ENCODE measurements around the gene ALS2.
"Not testable (repeated sequence)": the region's sequence is repeated elsewhere in the genome, so short reads cannot be mapped to it uniquely, and the experiment has no call there.

The ALS2 gene

GRCh38 chr2:201816657-201817575 is 36.2 kb upstream of the ALS2 start:
- no peak overlapping the region for H3K9ac ChIP-seq (ENCODE audit: insufficient read length, low read depth)
- no peaks in the 10 kb centered on the region for H3K36me3 ChIP-seq (ENCODE audit: insufficient read depth, insufficient read length, low read length)
- peaks cover 17% of the 10 kb centered on the region; the same call in 1 of the 2 replicates for H3K9me3 ChIP-seq (ENCODE audit: insufficient read depth, low read length)
- TF ChIP-seq ZNF274 (IDR thresholded peaks at IDR 0.05; ENCODE audit: low read depth, low read length): no peak
- H3K4me3 ChIP-seq (ENCODE audit: insufficient read length, low read depth): no peak overlapping the region
- H3K4me1 ChIP-seq (ENCODE audit: insufficient read depth, insufficient read length): no peaks in the 10 kb centered on the region
- DNase-seq (ENCODE audit: low read depth, low spot score): no peak
- no peaks in the 10 kb centered on the region for H3K27me3 ChIP-seq (ENCODE audit: insufficient read depth, insufficient read length)

GRCh38 chr2:201813996-201814760 is 33.4 kb upstream of the ALS2 start:
- Histone ChIP-seq H3K36me3 (ENCODE audit: insufficient read depth, insufficient read length, low read length) (no peaks in the 10 kb centered on the region), H3K9me3 (ENCODE audit: insufficient read depth, low read length) (peaks cover 17% of the 10 kb centered on the region; the same call in 1 of the 2 replicates), H3K9ac (ENCODE audit: insufficient read length, low read depth) (no peak overlapping the region), H3K4me1 (ENCODE audit: insufficient read depth, insufficient read length) (no peaks in the 10 kb centered on the region), H3K27me3 (ENCODE audit: insufficient read depth, insufficient read length) (no peaks in the 10 kb centered on the region), H3K4me3 (ENCODE audit: insufficient read length, low read depth) (no peak overlapping the region)
- no peak for TF ChIP-seq SUZ12 (IDR thresholded peaks at IDR 0.05; ENCODE audit: extremely low read depth, insufficient read depth, insufficient read length)
- TF ChIP-seq YY1 (IDR thresholded peaks at IDR 0.05; ENCODE audit: insufficient read depth, insufficient read length): no peak
- TF ChIP-seq ZNF274 (IDR thresholded peaks at IDR 0.05; ENCODE audit: low read depth, low read length): no peak
- no peak for DNase-seq (ENCODE audit: low read depth, low spot score)

DNA sequence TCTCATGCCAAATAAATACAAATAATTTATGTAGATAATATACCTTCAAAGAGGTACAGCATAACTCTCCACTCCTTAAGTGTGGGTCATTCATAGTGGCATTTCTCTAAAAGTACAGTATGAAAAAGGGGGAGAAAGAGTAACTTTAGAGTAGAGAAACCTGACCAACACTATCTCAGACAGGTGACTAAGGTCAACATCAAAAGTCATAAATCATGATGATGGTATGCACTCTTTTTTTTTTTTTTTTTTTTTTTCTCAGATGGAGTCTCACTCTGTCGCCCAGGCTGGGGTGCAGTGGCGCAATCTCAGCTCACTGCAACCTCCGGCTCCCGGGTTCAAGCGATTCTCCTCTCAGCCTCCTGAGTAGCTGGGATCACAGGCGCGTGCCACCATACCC is 29.9 kb upstream of the ALS2 start:
- not testable (repeated sequence) for H3K27me3 ChIP-seq (ENCODE audit: insufficient read depth, insufficient read length); H3K4me1 ChIP-seq (ENCODE audit: insufficient read depth, insufficient read length); DNase-seq (ENCODE audit: low read depth, low spot score); H3K9ac ChIP-seq (ENCODE audit: insufficient read length, low read depth); H3K36me3 ChIP-seq (ENCODE audit: insufficient read depth, insufficient read length, low read length); H3K9me3 ChIP-seq (ENCODE audit: insufficient read depth, low read length); H3K4me3 ChIP-seq (ENCODE audit: insufficient read length, low read depth)

DNA sequence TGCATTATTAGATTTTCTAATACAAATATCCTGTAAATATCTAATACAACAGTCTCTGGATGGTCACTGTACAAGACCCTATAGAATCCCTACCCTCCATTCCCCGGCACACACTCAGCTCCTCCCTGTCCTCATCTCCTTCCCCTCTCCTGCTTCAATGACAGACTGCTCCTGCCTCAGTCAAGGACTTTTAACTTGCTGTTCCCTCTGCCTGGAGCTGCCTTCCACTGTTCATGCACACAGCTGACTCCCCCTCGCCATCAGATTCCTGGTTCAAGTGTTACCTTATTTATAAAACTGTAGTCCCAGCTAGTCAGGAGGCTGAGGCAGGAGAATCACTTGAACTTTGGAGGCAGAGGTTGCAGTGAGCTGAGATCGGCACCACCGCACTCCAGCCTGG is 28.9 kb upstream of the ALS2 start:
- DNase-seq (ENCODE audit: low read depth, low spot score): no peak
- H3K27me3 ChIP-seq (ENCODE audit: insufficient read depth, insufficient read length): no peaks in the 10 kb centered on the region
- no peak overlapping the region for H3K4me3 ChIP-seq (ENCODE audit: insufficient read length, low read depth)
- no peak for TF ChIP-seq ZNF274 (IDR thresholded peaks at IDR 0.05; ENCODE audit: low read depth, low read length)
- no peak for TF ChIP-seq SUZ12 (IDR thresholded peaks at IDR 0.05; ENCODE audit: extremely low read depth, insufficient read depth, insufficient read length)
- TF ChIP-seq YY1 (IDR thresholded peaks at IDR 0.05; ENCODE audit: insufficient read depth, insufficient read length): no peak
- H3K9me3 ChIP-seq (ENCODE audit: insufficient read depth, low read length): no peaks in the 10 kb centered on the region
- H3K36me3 ChIP-seq (ENCODE audit: insufficient read depth, insufficient read length, low read length): no peaks in the 10 kb centered on the region
- peaks cover 3% of the 10 kb centered on the region for H3K4me1 ChIP-seq (ENCODE audit: insufficient read depth, insufficient read length)
- no peak overlapping the region for H3K9ac ChIP-seq (ENCODE audit: insufficient read length, low read depth)

DNA sequence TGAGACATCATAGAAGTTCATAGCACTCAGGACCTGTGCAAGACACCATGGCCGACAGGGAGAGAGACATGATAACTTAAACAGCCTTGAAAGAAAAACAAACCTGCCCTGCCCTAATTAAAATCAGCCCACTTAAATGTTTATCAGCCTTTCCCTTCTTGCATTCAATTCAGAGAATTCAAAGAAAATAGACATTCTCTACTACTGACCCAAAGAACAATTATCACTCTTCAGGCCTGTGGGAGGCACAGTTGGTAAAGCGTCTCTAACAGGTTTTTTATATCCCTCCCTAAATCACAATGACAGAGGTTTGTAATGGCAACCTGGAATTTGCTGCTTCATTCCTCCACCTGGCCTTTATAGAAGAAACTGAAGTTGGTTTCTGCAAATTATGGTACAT is 27.3 kb upstream of the ALS2 start:
- no peak overlapping the region for H3K4me3 ChIP-seq (ENCODE audit: insufficient read length, low read depth)
- TF ChIP-seq ZNF274 (IDR thresholded peaks at IDR 0.05; ENCODE audit: low read depth, low read length): no peak
- no peak for TF ChIP-seq SUZ12 (IDR thresholded peaks at IDR 0.05; ENCODE audit: extremely low read depth, insufficient read depth, insufficient read length)
- no peak for TF ChIP-seq YY1 (IDR thresholded peaks at IDR 0.05; ENCODE audit: insufficient read depth, insufficient read length)
- H3K4me1 ChIP-seq (ENCODE audit: insufficient read depth, insufficient read length): peaks cover 3% of the 10 kb centered on the region
- H3K9ac ChIP-seq (ENCODE audit: insufficient read length, low read depth): peak overlapping the region; percentile 0
- no peaks in the 10 kb centered on the region for H3K9me3 ChIP-seq (ENCODE audit: insufficient read depth, low read length)
- H3K27me3 ChIP-seq (ENCODE audit: insufficient read depth, insufficient read length): no peaks in the 10 kb centered on the region
- DNase-seq (ENCODE audit: low read depth, low spot score): no peak
- H3K36me3 ChIP-seq (ENCODE audit: insufficient read depth, insufficient read length, low read length): no peaks in the 10 kb centered on the region

DNA sequence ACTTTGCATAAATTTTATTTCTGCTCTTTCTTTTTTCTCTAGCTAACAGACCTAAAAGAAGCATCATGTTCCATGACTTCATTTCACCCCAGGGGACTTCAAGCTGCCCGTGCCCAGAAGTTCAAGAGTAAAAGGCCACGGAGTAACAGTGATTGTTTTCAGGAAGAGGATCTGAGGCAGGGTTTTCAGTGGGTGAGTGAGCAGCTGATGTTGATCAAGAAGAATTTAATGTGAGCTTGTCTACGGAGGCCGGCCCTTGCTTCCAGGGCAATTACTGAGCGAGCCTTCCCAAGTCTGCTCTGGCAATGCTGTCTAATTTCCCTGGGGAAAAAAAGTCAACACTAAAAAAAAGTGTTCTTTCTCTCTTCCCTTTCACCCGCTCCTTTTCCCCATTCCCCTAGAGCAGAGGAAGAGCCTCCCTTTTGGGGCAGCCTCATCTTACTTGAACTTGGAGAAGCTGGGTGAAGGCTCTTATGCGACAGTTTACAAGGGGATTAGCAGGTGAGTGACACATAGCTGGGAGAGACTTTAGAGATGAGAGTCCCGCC is 26.8 kb upstream of the ALS2 start:
- Histone ChIP-seq H3K4me1 (ENCODE audit: insufficient read depth, insufficient read length) (peaks cover 3% of the 10 kb centered on the region), H3K9me3 (ENCODE audit: insufficient read depth, low read length) (no peaks in the 10 kb centered on the region), H3K36me3 (ENCODE audit: insufficient read depth, insufficient read length, low read length) (no peaks in the 10 kb centered on the region), H3K27me3 (ENCODE audit: insufficient read depth, insufficient read length) (no peaks in the 10 kb centered on the region), H3K4me3 (ENCODE audit: insufficient read length, low read depth) (no peak overlapping the region), H3K9ac (ENCODE audit: insufficient read length, low read depth) (peak overlapping the region; percentile 0)
- no peak for DNase-seq (ENCODE audit: low read depth, low spot score)
- TF ChIP-seq SUZ12 (IDR thresholded peaks at IDR 0.05; ENCODE audit: extremely low read depth, insufficient read depth, insufficient read length): no peak

DNA sequence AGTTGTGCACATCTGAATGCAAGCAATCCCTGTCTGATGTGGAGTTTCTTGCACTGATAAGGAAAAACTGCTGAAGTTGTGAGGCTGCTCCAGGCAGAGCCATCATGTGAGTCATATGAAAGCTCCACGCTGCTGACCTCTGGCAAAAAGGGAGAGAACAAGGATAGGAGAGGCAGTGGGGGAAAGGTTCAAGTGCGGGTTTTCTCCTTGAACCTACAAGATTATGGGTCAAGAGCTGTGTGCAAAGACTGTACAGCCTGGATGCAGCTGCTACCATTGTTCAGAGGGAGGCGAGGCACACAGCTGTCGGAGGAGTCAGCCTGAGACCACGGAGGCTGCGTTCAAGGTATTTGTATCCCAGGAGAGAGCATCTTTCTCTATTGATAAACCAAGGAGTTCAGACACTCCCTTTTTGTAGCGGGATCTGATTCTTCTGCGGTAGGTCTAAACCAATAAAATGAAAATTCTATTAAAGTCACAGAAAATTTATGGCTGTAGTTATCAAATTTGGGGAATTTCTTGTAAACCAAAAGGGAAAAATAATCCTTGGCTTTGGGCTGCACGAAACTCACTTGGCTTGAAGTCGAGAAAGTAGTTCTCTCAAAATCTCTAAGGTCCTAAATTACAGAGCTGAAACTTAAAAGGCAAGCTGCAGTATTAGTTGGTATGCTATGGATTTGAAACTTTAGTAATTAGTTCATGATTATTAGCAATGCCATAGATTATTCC is 25.9 kb upstream of the ALS2 start, which contains the start of gene CDK15:
Gene CDK15, plus strand, starts transcription at position 96 of the 729 bp plus-strand sequence. Its CDS starts 128 bp downstream, at position 224.
- no peak within 1 kb of the TSS for H3K4me3 ChIP-seq (ENCODE audit: insufficient read length, low read depth)
- H3K9ac ChIP-seq (ENCODE audit: insufficient read length, low read depth): no peak within 1 kb of the TSS
- no peaks in the 10 kb centered on the region for H3K36me3 ChIP-seq (ENCODE audit: insufficient read depth, insufficient read length, low read length)
- no peak for DNase-seq (ENCODE audit: low read depth, low spot score)
- H3K9me3 ChIP-seq (ENCODE audit: insufficient read depth, low read length): no peaks in the 10 kb centered on the region
- no peaks in the 10 kb centered on the region for H3K27me3 ChIP-seq (ENCODE audit: insufficient read depth, insufficient read length)
- peaks cover 3% of the 10 kb centered on the region for H3K4me1 ChIP-seq (ENCODE audit: insufficient read depth, insufficient read length)
- TF ChIP-seq YY1 (IDR thresholded peaks at IDR 0.05; ENCODE audit: insufficient read depth, insufficient read length) (no peak), ZNF274 (IDR thresholded peaks at IDR 0.05; ENCODE audit: low read depth, low read length) (no peak), SUZ12 (IDR thresholded peaks at IDR 0.05; ENCODE audit: extremely low read depth, insufficient read depth, insufficient read length) (no peak)

GRCh38 chr2:201798914-201799285 is 18.2 kb upstream of the ALS2 start:
- H3K36me3 ChIP-seq (ENCODE audit: insufficient read depth, insufficient read length, low read length); H3K9me3 ChIP-seq (ENCODE audit: insufficient read depth, low read length); H3K4me1 ChIP-seq (ENCODE audit: insufficient read depth, insufficient read length); H3K27me3 ChIP-seq (ENCODE audit: insufficient read depth, insufficient read length); DNase-seq (ENCODE audit: low read depth, low spot score); H3K4me3 ChIP-seq (ENCODE audit: insufficient read length, low read depth); H3K9ac ChIP-seq (ENCODE audit: insufficient read length, low read depth): not testable (repeated sequence)

Measured in NT2/D1 (cell line).